IMR-90 (cell line): ENCODE data around the gene METTL8.

ENCODE experiments used
- CEBPB ChIP-seq: IDR thresholded peaks from 2 replicates; pipeline ENCODE4 v1.6.1; 2012; ENCODE audit warnings: low read depth, low read length, improper control_type of control experiment
- POLR2A ChIP-seq: IDR thresholded peaks from 2 replicates; pipeline ENCODE4 v1.6.1; 2012; ENCODE audit warnings: mild to moderate bottlenecking, low read depth, low read length
- RAD21 ChIP-seq: IDR thresholded peaks from 2 replicates; pipeline ENCODE4 v1.6.1; 2012; ENCODE audit warnings: low read length, improper control_type of control experiment
- RCOR1 ChIP-seq: IDR thresholded peaks from 2 replicates; pipeline ENCODE4 v1.6.1; 2012; ENCODE audit warnings: mild to moderate bottlenecking, low read length, improper control_type of control experiment; ENCODE audit not compliant: insufficient replicate concordance
- RFX5 ChIP-seq: IDR thresholded peaks from 2 replicates; pipeline ENCODE4 v1.8.0; 2012; ENCODE audit warnings: low read depth, mild to moderate bottlenecking, low read length, moderate library complexity
- USF2 ChIP-seq: fragments of 150-350 bp; IDR thresholded peaks from 2 replicates; pipeline ENCODE4 v1.6.1; 2017; ENCODE audit warnings: mild to moderate bottlenecking, antibody characterized with exemption, low read length, low read depth
- TF ChIP-seq, protein P1 (sequence below): conservative IDR thresholded peaks from 2 replicates; pipeline ENCODE4 v1.5.1; 2012; ENCODE audit warnings: mild to moderate bottlenecking, low read depth, low read length, improper control_type of control experiment

DNA sequence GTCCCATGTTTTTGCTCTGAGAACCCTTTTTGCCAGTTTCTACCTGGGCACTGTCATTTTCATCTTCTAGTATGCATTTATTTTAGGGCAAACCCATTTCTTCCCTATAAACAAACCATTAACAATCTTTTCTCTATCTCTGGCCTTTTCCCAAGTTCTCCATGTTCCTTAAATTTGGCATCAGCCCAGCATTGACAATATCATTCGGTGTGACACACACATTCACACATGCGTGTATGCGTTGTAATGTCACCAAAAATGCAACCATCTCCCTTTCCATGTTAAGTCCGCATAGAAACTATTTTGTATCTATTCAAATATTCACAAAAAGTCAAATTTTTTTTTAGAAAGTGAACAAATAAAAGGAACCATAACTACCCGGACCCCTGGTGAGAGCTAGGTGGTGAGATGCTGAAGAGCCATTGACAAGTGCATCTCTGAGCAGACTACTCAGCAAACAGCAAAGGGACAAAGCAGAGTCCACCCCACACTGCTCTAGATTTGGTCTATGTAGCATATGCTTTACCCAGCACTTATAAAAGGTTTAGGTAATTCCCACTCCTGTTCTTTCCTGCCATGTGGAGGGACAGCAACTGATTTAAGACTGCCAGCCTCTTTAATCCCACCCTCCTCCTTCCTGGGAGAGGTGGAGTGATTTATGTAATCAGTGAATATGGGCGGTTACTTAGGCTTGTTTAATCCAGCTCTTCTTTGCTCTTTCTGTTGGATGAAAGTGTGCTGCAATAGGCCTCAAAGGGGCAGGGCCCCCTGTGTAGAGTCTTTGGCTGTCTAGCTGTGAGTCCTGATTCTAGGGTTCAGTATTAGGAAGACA is 124.1 kb downstream of the METTL8 start:
- no peak for TF ChIP-seq RFX5
- TF ChIP-seq, protein P1, sequence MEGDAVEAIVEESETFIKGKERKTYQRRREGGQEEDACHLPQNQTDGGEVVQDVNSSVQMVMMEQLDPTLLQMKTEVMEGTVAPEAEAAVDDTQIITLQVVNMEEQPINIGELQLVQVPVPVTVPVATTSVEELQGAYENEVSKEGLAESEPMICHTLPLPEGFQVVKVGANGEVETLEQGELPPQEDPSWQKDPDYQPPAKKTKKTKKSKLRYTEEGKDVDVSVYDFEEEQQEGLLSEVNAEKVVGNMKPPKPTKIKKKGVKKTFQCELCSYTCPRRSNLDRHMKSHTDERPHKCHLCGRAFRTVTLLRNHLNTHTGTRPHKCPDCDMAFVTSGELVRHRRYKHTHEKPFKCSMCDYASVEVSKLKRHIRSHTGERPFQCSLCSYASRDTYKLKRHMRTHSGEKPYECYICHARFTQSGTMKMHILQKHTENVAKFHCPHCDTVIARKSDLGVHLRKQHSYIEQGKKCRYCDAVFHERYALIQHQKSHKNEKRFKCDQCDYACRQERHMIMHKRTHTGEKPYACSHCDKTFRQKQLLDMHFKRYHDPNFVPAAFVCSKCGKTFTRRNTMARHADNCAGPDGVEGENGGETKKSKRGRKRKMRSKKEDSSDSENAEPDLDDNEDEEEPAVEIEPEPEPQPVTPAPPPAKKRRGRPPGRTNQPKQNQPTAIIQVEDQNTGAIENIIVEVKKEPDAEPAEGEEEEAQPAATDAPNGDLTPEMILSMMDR = no peak
- TF ChIP-seq RAD21 = no peak
- TF ChIP-seq RCOR1 = no peak
- TF ChIP-seq USF2 = no peak
- TF ChIP-seq POLR2A = no peak
- TF ChIP-seq CEBPB = no peak
